Measurements from ENCODE around the gene CDH4. TPM values are rescaled to one million over a fixed set of nuclear protein-coding genes. Genes with fewer than 3 reads are reported as not detected.

The CDH4 gene
- total RNA-seq, 1 donor from 2014 or later, result 0.08 TPM

DNA sequence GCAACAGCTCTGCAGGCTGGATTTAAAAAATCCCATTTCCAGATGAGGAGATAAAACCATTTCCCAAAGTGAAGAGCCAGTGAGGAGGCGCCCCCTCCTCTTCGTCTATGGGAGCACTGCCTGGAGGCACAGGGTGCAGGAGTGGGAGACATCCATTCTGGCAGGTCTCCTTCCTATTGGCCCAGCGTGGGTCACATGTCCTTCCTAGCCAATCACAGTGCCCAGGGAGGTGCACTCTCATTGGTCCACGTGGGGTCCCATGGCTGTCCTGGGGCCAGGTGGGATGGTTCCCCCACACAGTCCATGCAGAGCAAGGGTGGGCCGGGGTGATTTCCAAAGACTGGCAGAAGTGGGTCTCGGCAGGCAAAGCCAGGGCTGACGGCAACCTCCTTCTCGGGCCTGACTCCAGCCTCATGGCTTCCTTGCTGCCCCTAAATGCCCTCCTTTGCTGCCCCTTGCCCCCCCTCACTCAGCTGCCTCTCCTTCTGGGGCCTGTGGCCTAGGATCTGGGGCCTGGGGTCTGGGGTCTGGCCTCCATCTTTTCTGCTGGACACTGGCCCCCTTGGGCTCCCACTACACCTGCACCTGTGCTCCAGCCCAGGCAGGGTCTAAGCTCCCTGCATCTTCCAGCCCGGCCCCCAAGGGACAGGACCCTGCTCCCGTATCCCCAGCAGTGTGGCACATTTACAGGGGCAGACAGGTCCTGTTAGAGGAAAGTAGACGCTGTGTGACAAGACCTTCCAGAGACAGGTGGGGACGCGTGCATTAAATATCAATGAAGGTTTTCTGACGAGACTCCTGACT lies 581.9 kb downstream of the CDH4 start:
- peak; percentile 31 for ATAC-seq
- intact Hi-C loops (cut with DNase I), result no loop called here
- no peak for DNase-seq (ENCODE audit: missing footprints)

DNA sequence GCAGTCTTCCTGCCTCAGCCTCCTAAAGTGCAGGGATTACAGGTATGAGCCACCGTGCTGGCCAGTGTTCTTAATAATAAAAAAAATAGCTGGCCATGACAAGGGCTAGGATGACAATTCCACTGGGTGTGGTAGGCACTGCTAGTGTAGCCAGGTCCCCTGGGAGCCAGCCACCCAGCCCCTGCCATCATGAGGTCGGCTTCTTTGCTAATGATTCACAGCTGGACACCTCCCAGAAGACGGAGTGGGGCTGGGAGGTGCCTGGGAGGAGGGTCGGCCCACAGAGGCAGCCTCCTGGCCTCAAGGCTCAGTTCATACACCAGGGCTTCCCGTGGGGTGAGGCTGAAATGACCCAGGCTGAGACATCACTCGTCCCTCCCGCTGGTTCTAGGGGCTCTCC lies 583.2 kb downstream of the CDH4 start:
- DNase-seq (ENCODE audit: missing footprints) (no peak), ATAC-seq (no peak)
- intact Hi-C loops (cut with DNase I), result no loop called here

DNA sequence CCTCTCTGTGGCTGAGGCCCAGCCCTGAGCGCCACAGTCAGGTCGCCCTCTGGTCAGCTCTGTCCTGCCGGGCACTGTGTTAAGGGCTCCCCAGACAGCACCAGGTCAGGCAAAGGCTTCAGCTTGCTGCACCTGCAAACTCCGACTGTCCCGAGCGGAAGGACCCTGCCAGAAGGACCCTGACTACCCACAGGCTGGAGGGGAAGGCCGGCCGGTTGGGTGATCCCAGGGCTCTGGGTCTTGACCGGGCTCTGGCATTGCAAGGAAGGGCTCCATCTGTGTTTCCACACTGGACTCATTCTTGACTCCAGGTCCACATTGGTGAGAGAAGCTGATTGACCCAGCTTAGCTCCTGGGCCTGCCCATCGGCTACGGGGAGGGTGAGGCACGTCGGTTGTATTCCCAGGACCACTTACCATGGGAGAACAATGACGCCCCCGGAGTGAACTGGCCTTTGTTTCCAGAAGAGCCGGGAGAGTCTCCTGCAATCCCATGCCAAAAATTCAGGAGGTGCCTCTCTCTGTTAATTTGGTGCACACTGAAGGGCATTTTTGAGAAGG lies 583.8 kb downstream of the CDH4 start:
- ATAC-seq (no peak), DNase-seq (ENCODE audit: missing footprints) (no peak)
- intact Hi-C loops (cut with DNase I), result no loop called here

DNA sequence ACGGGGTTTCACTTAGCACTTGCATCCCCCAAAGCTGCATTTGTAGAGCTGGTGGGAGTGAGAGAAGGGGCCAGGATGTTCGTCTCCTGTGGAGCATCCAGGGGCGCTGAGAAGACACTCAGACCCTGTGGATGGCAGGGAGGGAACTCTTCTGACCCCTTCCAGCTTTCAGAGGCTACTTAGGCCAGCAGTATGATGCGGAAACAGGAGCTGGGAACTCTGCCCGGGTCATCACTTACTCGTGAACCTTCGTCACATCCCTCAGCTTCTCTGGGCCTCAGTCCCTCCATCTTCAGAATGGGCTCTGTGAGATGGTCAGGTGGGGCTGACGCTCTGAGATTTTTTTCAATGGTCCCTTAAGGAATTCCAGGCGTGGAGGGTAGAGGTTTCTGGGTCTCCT lies 585.1 kb downstream of the CDH4 start:
- intact Hi-C loops (cut with DNase I), result no loop called here
- DNase-seq (ENCODE audit: missing footprints) (no peak), ATAC-seq (no peak)

DNA sequence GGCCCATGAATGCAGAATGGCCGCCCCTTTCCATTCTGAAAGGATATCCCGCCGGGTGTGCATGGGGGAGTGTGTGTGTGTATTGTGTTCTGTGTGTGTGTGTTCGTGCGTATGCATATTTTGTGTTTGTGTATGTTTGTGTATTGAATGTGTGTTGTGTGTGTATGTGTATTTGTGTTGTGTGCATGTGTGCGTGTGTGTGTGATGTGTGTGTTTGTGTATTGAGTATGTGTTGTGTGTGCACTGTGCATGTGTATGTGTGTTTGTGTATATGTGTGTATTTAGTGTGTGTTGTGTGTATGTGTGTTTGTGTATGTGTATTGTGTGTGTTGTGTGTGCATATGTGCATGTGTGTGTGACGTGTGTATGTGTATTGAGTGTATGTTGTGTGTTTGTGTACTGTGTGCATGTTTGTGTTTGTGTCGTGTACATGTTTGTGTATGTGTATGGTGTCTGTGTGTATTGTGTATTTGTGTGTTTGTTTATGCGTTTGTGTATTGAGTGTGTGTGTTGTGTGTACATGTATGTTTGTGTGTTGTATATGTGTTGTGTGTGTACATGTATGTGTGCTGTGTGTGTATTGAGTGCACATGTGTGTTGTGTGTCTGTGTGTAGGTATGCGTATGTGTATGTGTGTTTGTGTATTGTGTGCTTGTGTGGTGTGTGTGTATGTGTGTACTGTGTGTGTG lies 587.3 kb downstream of the CDH4 start:
- intact Hi-C loops (cut with DNase I), result no loop called here
- DNase-seq (ENCODE audit: missing footprints) (no peak), ATAC-seq (no peak)

DNA sequence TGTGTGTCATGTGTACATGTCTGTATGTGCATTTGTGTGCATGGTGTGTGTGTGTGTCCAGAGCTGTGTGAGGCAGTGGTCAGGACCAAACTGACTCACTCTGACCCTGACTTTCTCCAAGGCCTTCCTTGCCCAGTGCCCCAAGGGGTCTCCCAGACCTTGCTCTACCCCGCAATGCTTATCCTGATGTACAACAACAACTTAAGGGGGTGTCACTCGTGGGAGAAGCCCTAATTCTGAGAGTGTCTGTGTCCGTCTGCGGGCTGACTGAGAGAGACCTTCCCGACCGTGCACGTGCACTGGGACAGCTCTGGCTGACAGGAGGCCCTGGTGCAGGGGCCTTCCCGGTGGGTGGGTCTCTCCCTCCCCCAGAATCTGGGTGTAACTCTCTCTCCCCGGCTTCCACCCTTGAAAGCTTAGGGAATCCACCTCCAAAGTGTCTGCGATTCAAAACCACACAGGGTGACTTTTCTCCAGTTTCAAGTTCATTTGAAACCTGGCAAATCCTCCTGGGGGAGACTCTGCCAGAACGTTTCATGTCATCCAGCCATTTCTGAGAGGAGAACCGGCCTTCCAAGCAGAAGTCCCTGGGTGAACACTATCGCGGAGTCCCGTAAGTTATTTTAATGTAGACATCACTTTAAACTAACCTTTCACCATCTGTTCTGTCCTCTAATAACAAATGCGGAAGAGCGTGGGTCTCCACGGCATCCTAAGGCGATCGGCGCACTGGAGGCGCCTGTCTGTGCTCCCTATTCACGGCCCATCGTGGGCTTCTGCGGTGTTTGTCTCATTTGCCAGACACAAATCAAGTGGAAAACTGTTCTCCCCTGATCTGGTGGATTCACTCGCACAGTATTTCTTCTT lies 588.1 kb downstream of the CDH4 start:
- intact Hi-C loops (cut with DNase I), result no loop called here
- DNase-seq (ENCODE audit: missing footprints), result no peak
- ATAC-seq, result no peak

DNA sequence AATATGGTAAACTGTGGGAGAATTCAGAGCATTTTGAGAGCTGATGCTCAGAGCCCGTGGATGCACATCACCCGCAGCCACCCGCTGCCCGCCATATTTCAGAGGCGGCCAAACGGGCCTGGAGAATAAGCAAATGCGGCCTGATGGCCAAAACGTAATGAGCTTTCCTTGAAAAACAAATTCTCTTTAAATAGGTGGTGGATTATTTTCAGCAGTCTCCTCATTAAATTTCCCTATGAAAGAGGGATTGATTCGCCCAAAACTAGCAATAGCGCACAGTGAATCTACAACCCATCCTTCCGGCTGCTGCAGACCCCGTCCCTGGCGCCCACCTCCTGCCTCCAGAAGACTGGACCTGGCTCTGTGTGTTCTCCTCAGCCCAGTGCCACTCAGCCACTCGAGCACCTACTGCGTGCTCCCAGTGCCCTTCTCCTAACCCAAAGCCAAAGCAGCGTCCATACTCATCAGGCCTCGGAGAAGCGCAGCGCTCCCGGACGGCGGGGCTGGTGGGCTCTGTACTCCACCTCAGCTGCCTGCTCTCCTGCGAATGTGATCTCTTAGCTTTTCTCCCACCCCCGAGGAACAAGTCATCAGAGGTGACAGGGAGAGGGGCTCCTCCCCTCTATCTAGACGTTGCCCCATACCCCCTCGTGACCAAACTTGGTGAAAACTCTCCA lies 588.9 kb downstream of the CDH4 start:
- DNase-seq (ENCODE audit: missing footprints) (no peak), ATAC-seq (no peak)
- intact Hi-C loops (cut with DNase I), result no loop called here

DNA sequence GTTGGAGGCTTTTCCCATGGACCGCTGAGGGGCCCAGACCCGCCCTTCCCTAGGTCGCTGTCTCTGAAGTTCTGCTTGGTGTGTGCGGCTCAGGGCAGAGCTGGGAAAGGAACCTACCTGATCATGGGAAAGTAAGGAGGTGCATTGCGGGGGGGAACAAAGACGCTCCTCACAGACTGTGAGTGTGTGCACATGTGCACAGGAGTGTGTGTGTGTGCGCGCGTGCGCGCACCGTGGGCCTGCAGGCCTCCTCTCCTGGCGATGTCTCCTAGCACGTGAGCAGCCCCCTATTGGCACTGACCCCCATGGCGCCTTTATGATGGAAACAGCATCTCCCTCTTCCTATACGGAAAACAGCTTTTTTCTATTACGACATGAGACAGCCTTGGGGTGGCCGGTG lies 589.5 kb downstream of the CDH4 start:
- DNase-seq (ENCODE audit: missing footprints) (no peak), ATAC-seq (no peak)
- intact Hi-C loops (cut with DNase I), result no loop called here

DNA sequence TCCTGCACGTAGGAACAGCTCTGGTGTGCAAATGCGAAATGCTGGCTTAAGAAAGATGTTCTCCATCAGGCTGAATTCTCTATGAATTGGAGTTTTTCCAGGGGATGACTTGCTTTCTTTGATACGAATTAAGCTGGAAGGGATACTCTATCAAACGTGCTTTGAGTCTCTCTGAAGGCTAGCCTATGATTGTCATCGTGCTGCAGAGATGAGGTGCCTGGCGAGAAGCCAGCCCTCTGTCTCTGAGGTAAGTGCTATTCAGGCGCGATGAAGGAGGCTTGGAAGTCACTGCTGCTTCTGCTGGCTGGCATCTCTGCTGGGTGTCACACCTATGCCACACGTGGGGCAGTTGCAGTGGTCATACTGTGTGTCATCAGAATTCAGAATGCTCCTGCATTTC lies 589.9 kb downstream of the CDH4 start:
- no peak for ATAC-seq
- intact Hi-C loops (cut with DNase I), result no loop called here
- DNase-seq (ENCODE audit: missing footprints), result peak; percentile 35

DNA sequence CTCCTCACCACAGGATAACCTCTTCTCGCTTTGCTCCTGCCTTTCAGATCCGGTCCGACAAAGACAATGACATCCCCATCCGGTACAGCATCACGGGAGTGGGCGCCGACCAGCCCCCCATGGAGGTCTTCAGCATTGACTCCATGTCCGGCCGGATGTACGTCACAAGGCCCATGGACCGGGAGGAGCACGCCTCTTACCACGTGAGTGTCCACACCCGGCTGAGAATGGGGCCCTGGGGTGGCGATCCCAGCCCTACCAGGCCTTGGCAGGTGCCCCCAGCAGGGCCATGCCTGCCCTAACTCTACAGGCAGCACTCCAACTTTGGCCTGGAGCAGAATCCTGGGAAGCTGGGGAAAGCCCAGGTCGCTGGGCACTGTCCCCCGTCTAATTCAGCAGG lies 592.6 kb downstream of the CDH4 start:
- intact Hi-C loops (cut with DNase I), result no loop called here
- DNase-seq (ENCODE audit: missing footprints) (peak; percentile 49), ATAC-seq (no peak)

DNA sequence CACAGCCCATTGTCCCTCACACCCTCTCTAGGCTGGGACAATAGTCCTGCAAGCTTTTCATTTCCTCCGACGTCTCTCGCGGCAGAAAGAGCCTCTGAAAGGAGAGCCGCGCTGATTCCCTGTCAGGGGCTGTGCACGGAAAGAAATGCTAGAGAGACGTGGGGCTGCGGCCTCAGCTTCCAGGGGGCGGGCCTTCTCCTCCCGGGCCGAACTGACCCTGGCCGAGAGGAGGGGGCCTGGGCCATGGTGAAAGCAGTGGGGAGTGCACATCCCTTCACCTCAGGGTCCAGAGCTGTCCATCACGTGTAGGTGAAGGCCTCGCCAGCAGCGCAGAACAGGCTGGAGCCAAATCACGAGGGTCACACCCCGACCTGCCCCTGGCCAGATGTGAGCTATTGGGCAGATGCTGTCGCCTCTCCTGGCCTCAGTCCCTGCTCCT lies 593.2 kb downstream of the CDH4 start:
- intact Hi-C loops (cut with DNase I), result no loop called here
- no peak for ATAC-seq
- DNase-seq (ENCODE audit: missing footprints), result peak; percentile 26

DNA sequence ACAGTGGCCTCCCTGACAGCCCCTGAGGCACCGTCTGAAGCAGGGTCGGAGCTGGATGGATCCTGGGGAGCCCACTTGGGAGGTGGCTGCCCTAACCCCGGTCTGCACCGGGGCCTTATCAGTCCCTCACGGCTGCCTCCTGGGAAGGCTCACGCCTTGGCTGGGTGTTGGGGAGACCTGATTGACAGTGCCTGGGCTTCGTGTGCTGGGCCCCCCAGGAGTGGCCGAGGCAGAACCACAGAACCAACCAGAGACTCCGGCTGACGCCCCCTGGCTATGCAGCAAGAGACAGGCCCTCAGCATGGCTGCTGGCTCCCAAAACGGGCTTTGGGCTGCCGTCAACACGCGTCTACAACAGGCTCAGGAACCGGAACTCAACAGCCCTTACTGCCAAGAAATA lies 594.0 kb downstream of the CDH4 start:
- ATAC-seq, result no peak

DNA sequence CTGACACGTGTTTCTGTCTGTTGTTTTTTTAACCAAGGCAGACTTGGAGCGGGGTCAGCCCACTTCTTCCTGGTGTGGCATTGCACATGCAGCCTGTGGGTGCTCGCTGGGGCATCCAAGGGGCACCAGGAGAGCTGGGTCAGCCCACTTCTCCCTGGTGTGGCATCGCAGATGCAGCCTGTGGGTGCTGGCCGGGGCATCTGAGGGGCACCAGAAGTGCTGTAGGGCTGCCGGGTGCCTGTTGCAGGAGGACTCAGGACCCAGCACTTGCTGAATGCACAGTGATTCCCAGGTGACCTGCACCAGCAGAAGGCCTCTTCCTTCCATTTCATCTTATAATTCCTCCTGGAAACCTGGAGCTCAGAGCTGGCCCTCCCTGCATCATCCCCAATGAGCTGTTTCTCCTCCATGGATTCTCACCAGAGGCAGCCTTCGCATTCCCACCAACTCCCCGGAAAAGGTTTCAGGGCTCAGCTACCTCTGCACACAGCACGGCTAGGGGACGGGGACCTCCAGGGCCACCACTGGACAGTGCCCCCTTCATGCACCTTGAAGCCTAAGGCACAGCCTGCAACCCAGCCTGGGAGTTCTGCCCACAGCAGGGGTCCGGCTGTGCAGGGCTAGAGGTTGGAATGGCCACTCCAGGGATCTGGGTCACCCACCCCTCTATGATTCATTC lies 594.8 kb downstream of the CDH4 start:
- intact Hi-C loops (cut with DNase I), result no loop called here
- ATAC-seq (no peak), DNase-seq (ENCODE audit: missing footprints) (peak; percentile 23)

More for the DNA sequence above, 594.0 kb downstream of the CDH4 start:
- peak; percentile 8 for DNase-seq (ENCODE audit: missing footprints)
- intact Hi-C loops (cut with DNase I), result no loop called here

DNA sequence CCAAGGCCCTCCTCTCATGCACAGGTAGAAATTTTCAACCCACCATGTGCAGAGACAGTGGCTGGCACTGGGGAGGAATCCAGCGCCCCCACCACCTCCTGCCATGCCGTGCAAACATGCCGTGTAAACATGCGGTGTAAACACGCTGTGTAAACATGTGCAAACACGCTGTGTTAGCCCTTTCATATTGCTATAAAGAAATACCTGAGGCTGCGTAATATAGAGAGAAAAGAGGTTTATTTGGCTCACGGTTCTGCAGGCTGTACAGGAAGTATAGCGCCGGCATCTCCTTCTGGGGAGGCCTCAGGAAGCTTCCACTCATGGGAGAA lies 595.3 kb downstream of the CDH4 start:
- intact Hi-C loops (cut with DNase I), result no loop called here
- ATAC-seq (no peak), DNase-seq (ENCODE audit: missing footprints) (peak; percentile 37)

DNA sequence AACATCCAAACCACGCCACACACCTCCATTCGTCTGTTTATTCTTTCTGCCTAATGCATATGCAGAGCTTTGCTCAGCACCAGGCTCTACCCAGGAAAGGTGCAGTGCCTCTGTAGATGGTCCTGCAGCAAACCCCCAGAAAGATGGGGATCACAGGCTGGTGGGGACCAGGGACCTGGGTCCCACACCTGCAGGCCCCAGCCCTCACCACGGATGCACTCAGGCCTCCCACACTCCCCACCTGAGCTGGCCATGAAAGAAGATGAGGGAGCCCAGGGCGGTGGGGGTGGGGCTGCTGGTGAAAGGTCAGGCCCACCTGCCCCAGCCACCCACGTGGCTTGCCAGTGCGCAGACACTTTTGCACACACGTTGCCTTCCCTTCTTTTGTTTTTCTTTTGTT lies 595.9 kb downstream of the CDH4 start:
- ATAC-seq, result no peak
- peak; percentile 23 for DNase-seq (ENCODE audit: missing footprints)
- intact Hi-C loops (cut with DNase I), result no loop called here

DNA sequence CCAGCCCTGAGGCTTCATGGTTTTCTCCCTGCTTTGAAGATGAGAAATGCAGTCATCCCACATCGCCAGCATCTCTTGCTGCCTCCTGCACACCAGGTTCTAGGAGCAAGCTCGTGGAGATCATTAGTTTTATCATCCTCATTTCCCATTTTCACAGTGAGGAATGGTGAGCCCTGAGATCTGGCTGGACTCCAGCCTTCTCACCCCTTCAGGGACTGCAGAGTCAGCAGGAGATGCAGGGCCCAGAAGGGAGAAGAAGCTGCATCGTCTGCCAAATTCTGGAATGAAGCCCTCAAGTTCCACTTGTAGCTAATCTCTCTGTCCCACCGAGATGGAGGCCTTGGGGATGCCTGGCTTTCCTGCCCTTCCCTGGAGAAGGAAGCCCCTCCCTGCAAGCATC lies 596.8 kb downstream of the CDH4 start:
- ATAC-seq, result no peak
- intact Hi-C loops (cut with DNase I), result no loop called here
- peak; percentile 11 for DNase-seq (ENCODE audit: missing footprints)

DNA sequence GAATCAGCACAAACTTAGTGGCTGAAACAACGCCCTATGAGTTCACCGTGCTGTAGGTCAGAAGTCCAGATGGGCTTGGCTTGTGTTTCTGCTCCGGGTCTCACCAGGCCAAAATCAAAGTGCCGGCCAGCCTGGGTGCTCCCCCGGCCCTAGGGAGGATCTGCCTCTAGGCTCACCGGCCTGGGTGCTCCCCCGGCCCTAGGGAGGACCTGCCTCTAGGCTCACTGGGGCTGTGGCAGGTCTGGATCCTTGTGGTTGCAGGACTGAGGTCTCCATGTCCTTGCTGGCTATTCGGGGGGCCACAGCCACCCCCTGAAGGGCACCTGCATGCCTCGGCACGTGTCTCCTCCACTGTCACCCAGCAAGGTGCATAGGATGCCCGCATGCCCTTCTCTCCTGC lies 597.3 kb downstream of the CDH4 start:
- DNase-seq (ENCODE audit: missing footprints), result no peak
- no peak for ATAC-seq
- intact Hi-C loops (cut with DNase I), result no loop called here

DNA sequence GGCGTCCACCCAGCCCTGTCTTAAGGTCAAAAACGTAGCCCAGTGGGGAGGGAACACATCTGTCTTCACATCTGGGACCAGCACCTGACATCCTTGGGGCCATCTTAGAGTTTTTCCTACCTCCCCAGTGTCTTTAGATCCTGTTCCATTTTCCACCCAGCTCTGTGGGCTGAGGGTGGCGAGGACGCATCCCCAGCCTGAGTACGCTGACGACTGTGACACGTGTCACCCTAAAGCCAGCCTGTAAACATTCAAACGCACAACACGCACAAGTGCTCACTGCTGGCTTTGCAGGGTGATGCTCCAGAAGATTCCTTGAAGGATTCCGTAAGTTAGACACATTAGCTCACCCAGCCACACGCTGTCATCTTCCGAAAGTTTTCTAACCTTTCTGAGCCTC lies 597.8 kb downstream of the CDH4 start:
- ATAC-seq (no peak), DNase-seq (ENCODE audit: missing footprints) (no peak)
- intact Hi-C loops (cut with DNase I), result no loop called here

Data from Right ventricle myocardium inferior (tissue), 1 donor.